ENCODE data around the gene FGFR2.

DNA sequence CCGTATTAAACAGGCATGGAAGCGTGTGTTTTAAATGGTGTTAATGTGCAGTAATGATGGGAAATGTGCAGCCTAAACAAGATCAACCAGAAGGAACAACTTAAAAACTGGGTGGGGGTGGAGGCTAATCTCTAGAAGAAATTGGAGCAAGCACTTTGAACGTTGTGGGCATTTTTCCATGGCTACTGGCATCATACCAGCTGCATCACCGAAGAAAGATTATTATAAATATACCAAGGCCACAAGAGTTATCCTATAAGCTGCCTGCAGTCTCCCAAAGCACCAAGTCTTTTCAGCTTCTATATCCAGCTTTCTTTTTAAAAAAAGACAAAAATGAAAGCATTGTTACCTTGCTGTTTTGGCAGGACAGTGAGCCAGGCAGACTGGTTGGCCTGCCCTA is 79.9 kb downstream of the FGFR2 start:
- no peak for TF ChIP-seq CTCF (IDR thresholded peaks at IDR 0.05; ENCODE audit: low read depth, low read length)
- no peak for TF ChIP-seq POLR2A (IDR thresholded peaks at IDR 0.05; ENCODE audit: extremely low read depth, insufficient read length)
- TF ChIP-seq, protein P1, sequence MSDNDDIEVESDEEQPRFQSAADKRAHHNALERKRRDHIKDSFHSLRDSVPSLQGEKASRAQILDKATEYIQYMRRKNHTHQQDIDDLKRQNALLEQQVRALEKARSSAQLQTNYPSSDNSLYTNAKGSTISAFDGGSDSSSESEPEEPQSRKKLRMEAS (IDR thresholded peaks at IDR 0.05; ENCODE audit: low read depth, low read length), result no peak
- no peak for TF ChIP-seq MYC (IDR thresholded peaks at IDR 0.05; ENCODE audit: low read depth, low read length)

Measured in NB4 (cell line).